GM23248 (cell line): ENCODE data around the gene EOLA2. TPM values are rescaled to one million over a fixed set of nuclear protein-coding genes. Genes with fewer than 3 reads are reported as not detected.

Experiments used
- DNase-seq: peaks from one replicate; pipeline ENCODE4 v3.0.0-alpha.2; 2015
- H2AFZ ChIP-seq: fragments of 200-600 bp; sonication (generic); 2 replicates; pipeline ENCODE4 v1.6.1; 2016; ENCODE audit warnings: antibody characterized with exemption
- H3F3A ChIP-seq: fragments of 200-600 bp; sonication (generic); 2 replicates; pipeline ENCODE4 v1.6.1; 2016; ENCODE audit warnings: mild to moderate bottlenecking, antibody characterized with exemption, mixed run types; ENCODE audit not compliant: insufficient read depth
- H3K27ac ChIP-seq: fragments of 200-600 bp; sonication (generic); 2 replicates; pipeline ENCODE4 v1.5.1; 2016; ENCODE audit warnings: mild to moderate bottlenecking
- H3K27me3 ChIP-seq: fragments of 200-600 bp; sonication (generic); replicated peaks from 2 replicates; pipeline ENCODE4 v1.6.1; 2016; ENCODE audit warnings: mild to moderate bottlenecking; ENCODE audit not compliant: insufficient read depth
- H3K36me3 ChIP-seq: fragments of 200-600 bp; sonication (generic); 2 replicates; pipeline ENCODE4 v1.6.1; 2016; ENCODE audit warnings: low read depth, mild to moderate bottlenecking
- H3K4me1 ChIP-seq: fragments of 200-600 bp; sonication (generic); 2 replicates; pipeline ENCODE4 v1.6.1; 2016; ENCODE audit warnings: mild to moderate bottlenecking; ENCODE audit not compliant: insufficient read depth
- H3K4me2 ChIP-seq: fragments of 200-600 bp; sonication (generic); one replicate; pipeline ENCODE4 v1.6.1; 2016; ENCODE audit warnings: mild to moderate bottlenecking; ENCODE audit not compliant: unreplicated experiment
- H3K4me3 ChIP-seq: fragments of 200-600 bp; sonication (generic); 2 replicates; pipeline ENCODE4 v1.5.1; 2016; ENCODE audit warnings: mild to moderate bottlenecking
- H3K79me2 ChIP-seq: fragments of 200-600 bp; sonication (generic); 2 replicates; pipeline ENCODE4 v1.6.1; 2016; ENCODE audit warnings: mild to moderate bottlenecking; ENCODE audit not compliant: insufficient read depth
- H3K9ac ChIP-seq: fragments of 200-600 bp; sonication (generic); 2 replicates; pipeline ENCODE4 v1.6.1; 2016; ENCODE audit warnings: mild to moderate bottlenecking
- H3K9me2 ChIP-seq: fragments of 200-600 bp; sonication (generic); 2 replicates; pipeline ENCODE4 v1.6.1; 2016; ENCODE audit warnings: mixed run types, mild to moderate bottlenecking, moderate library complexity; ENCODE audit not compliant: insufficient read depth
- H3K9me3 ChIP-seq: fragments of 200-600 bp; sonication (generic); one replicate; pipeline ENCODE4 v1.6.1; 2017; ENCODE audit warnings: low read depth
- H4K20me1 ChIP-seq: fragments of 200-600 bp; sonication (generic); 2 replicates; pipeline ENCODE4 v1.6.0; 2016; ENCODE audit not compliant: insufficient read depth
- EZH2 ChIP-seq: fragments of 200-600 bp; sonication (generic); IDR thresholded peaks from 2 replicates; pipeline ENCODE4 v1.6.1; 2018; ENCODE audit warnings: antibody characterized with exemption, mild to moderate bottlenecking; ENCODE audit not compliant: insufficient read depth, poor library complexity, severe bottlenecking
- EZH2phosphoT487 ChIP-seq: fragments of 200-600 bp; sonication (generic); IDR thresholded peaks from 2 replicates; pipeline ENCODE4 v1.6.1; 2018; ENCODE audit warnings: antibody characterized with exemption, moderate library complexity, mild to moderate bottlenecking, low read depth; ENCODE audit not compliant: insufficient read depth
- WGBS, 2 experiments: methylation state at CpG; one replicate each; pipeline ENCODE4 v1.1.6; 2015 to 2017; ENCODE audit warnings: low lambda C conversion rate in 2 of 2, low coverage in 1 of 2; ENCODE audit errors: missing lambda C conversion rate in 2 of 2; 5-methylcytosine and 5-hydroxymethylcytosine counted together
- in situ Hi-C: fragments of 300-500 bp; cut with MboI; formaldehyde crosslinking; loops from 2 replicates; pipeline ENCODE4 v1.15.0; 2020
- polyA plus RNA-seq: library from polyadenylated mRNA; unstranded; fragments of >200 nt; fragmentation: Nextera tagmentation; extraction: Ambion mirVana; gene quantifications from 2 replicates; pipeline ENCODE4 v1.2.1, GENCODE V29; 2016
- total RNA-seq: library from RNA; depleted of rRNA; stranded (reverse); fragments of >200 nt; shearing (Covaris generic); gene quantifications from 2 replicates; pipeline ENCODE4 v1.2.3, GENCODE V29; 2014; rRNA removed

Gene EOLA2
- total RNA-seq (24.7 and 28.1 TPM in 2 replicates), polyA plus RNA-seq (45.2 and 48.2 TPM in 2 replicates)

GRCh38 chrX:149938427-149938880 is at the start of gene EOLA2:
EOLA2 (minus strand) TSS chrX:149938491; CDS start chrX:149933874, 4,617 bp downstream.
- Histone ChIP-seq H3K4me1 (no peaks in the 10 kb centered on the region), H3K4me2 (peak within 1 kb of the TSS; percentile 82), H3K9me2 (no peaks in the 10 kb centered on the region), H3K4me3 (peak within 1 kb of the TSS; percentile 91), H4K20me1 (no peaks in the 10 kb centered on the region), H3K9me3 (no peaks in the 10 kb centered on the region), H3K79me2 (peaks cover 13% of the 10 kb centered on the region), H3K9ac (peak within 1 kb of the TSS; percentile 98), H3K27ac (peak within 1 kb of the TSS; percentile 96), H2AFZ (peak within 1 kb of the TSS; percentile 84), H3K27me3 (no peaks in the 10 kb centered on the region), H3K36me3 (no peaks in the 10 kb centered on the region), H3F3A (no peaks in the 10 kb centered on the region)
- no peak for TF ChIP-seq EZH2phosphoT487
- TF ChIP-seq EZH2 = no peak
- 1% methylated on average over 29 of the region's 39 CpGs; no CpG with 5 or more reads in 1 of the 2 experiments for WGBS, 2 experiments
- in situ Hi-C loops = no loop called here
- peak; percentile 97 for DNase-seq

- Histone ChIP-seq H3K9me3 (no peaks in the 10 kb centered on the region), H3K27ac (no peak overlapping the region), H3K9me2 (no peaks in the 10 kb centered on the region), H4K20me1 (no peaks in the 10 kb centered on the region), H3K9ac (no peak overlapping the region), H3K79me2 (no peaks in the 10 kb centered on the region), H3K4me3 (no peak overlapping the region), H3K4me1 (no peaks in the 10 kb centered on the region), H3K36me3 (no peaks in the 10 kb centered on the region), H2AFZ (no peak overlapping the region), H3K4me2 (no peak overlapping the region), H3K27me3 (no peaks in the 10 kb centered on the region), H3F3A (no peaks in the 10 kb centered on the region)
- DNase-seq = no peak
- in situ Hi-C loops = no loop called here
- TF ChIP-seq EZH2 (no peak), EZH2phosphoT487 (no peak)
Observed at GRCh38 chrX:149987613-149988012, 49.3 kb upstream of the EOLA2 start.

GRCh38 chrX:149984411-149984810 is 46.1 kb upstream of the EOLA2 start:
- Histone ChIP-seq H3K9me2 (no peaks in the 10 kb centered on the region), H3K9ac (no peak overlapping the region), H3K27me3 (no peaks in the 10 kb centered on the region), H3K4me2 (no peak overlapping the region), H4K20me1 (no peaks in the 10 kb centered on the region), H3K36me3 (no peaks in the 10 kb centered on the region), H3K9me3 (no peaks in the 10 kb centered on the region), H3K4me1 (no peaks in the 10 kb centered on the region), H2AFZ (no peak overlapping the region), H3K27ac (no peak overlapping the region), H3K4me3 (no peak overlapping the region), H3K79me2 (no peaks in the 10 kb centered on the region), H3F3A (no peaks in the 10 kb centered on the region)
- no peak for TF ChIP-seq EZH2
- no peak for TF ChIP-seq EZH2phosphoT487
- WGBS, 2 experiments = 21 to 25% methylated on average over 1 of the region's 1 CpG
- DNase-seq = peak; percentile 7
- in situ Hi-C loops = no loop called here

GRCh38 chrX:149982310-149982709 is 44.0 kb upstream of the EOLA2 start:
- Histone ChIP-seq H3K4me2 (no peak overlapping the region), H3K9ac (no peak overlapping the region), H3F3A (no peaks in the 10 kb centered on the region), H3K9me2 (no peaks in the 10 kb centered on the region), H2AFZ (no peak overlapping the region), H4K20me1 (no peaks in the 10 kb centered on the region), H3K27me3 (no peaks in the 10 kb centered on the region), H3K4me3 (no peak overlapping the region), H3K27ac (no peak overlapping the region), H3K9me3 (no peaks in the 10 kb centered on the region), H3K4me1 (no peaks in the 10 kb centered on the region), H3K36me3 (no peaks in the 10 kb centered on the region), H3K79me2 (no peaks in the 10 kb centered on the region)
- 34 to 43% methylated on average over 3 of the region's 3 CpGs for WGBS, 2 experiments
- no peak for TF ChIP-seq EZH2phosphoT487
- no peak for TF ChIP-seq EZH2
- no peak for DNase-seq
- in situ Hi-C loops = no loop called here
